Measurements from ENCODE around the gene CFAP91. TPM values are rescaled to one million over a fixed set of nuclear protein-coding genes. Genes with fewer than 3 reads are reported as not detected.

The CFAP91 gene
- total RNA-seq, 1 donor from 2014 or later, result not detected

GRCh38 chr3:119745942-119746341 lies 43.1 kb downstream of the CFAP91 start:
- DNase-seq (ENCODE audit: extremely low spot score, unreplicated experiment), result no peak
- no peak for TF ChIP-seq CTCF (IDR thresholded peaks at IDR 0.05)
- no peak overlapping the region for H3K4me3 Mint-ChIP-seq (ENCODE audit: unreplicated experiment)

GRCh38 chr3:119746423-119746822 lies 43.6 kb downstream of the CFAP91 start:
- H3K36me3 Mint-ChIP-seq (ENCODE audit: unreplicated experiment), result no peaks in the 10 kb centered on the region
- no peaks in the 10 kb centered on the region for H3K27me3 Mint-ChIP-seq (ENCODE audit: unreplicated experiment)
- DNase-seq (ENCODE audit: extremely low spot score, unreplicated experiment), result no peak
- H3K9me3 Mint-ChIP-seq (ENCODE audit: unreplicated experiment), result peaks cover 5% of the 10 kb centered on the region
- no peak for TF ChIP-seq CTCF (IDR thresholded peaks at IDR 0.05)
- H3K27ac Mint-ChIP-seq (ENCODE audit: unreplicated experiment), result no peak overlapping the region
- no peak overlapping the region for H3K4me3 Mint-ChIP-seq (ENCODE audit: unreplicated experiment)
- peaks cover 3% of the 10 kb centered on the region for H3K4me1 Mint-ChIP-seq (ENCODE audit: unreplicated experiment)

More at GRCh38 chr3:119745942-119746341, 43.1 kb downstream of the CFAP91 start:
- no peaks in the 10 kb centered on the region for H3K36me3 Mint-ChIP-seq (ENCODE audit: unreplicated experiment)
- no peak overlapping the region for H3K27ac Mint-ChIP-seq (ENCODE audit: unreplicated experiment)
- H3K9me3 Mint-ChIP-seq (ENCODE audit: unreplicated experiment), result peaks cover 5% of the 10 kb centered on the region
- H3K27me3 Mint-ChIP-seq (ENCODE audit: unreplicated experiment), result no peaks in the 10 kb centered on the region
- no peaks in the 10 kb centered on the region for H3K4me1 Mint-ChIP-seq (ENCODE audit: unreplicated experiment)

GRCh38 chr3:119747357-119747756 lies 44.5 kb downstream of the CFAP91 start:
- no peaks in the 10 kb centered on the region for H3K36me3 Mint-ChIP-seq (ENCODE audit: unreplicated experiment)
- no peaks in the 10 kb centered on the region for H3K27me3 Mint-ChIP-seq (ENCODE audit: unreplicated experiment)
- H3K9me3 Mint-ChIP-seq (ENCODE audit: unreplicated experiment), result peaks cover 5% of the 10 kb centered on the region
- no peak for DNase-seq (ENCODE audit: extremely low spot score, unreplicated experiment)
- no peak for TF ChIP-seq CTCF (IDR thresholded peaks at IDR 0.05)
- H3K4me3 Mint-ChIP-seq (ENCODE audit: unreplicated experiment), result no peak overlapping the region
- peaks cover 7% of the 10 kb centered on the region for H3K4me1 Mint-ChIP-seq (ENCODE audit: unreplicated experiment)
- H3K27ac Mint-ChIP-seq (ENCODE audit: unreplicated experiment), result no peak overlapping the region

- Mint-ChIP-seq H3K36me3 (ENCODE audit: unreplicated experiment) (no peaks in the 10 kb centered on the region), H3K27ac (ENCODE audit: unreplicated experiment) (no peak overlapping the region), H3K4me1 (ENCODE audit: unreplicated experiment) (peaks cover 7% of the 10 kb centered on the region), H3K4me3 (ENCODE audit: unreplicated experiment) (no peak overlapping the region), H3K27me3 (ENCODE audit: unreplicated experiment) (no peaks in the 10 kb centered on the region), H3K9me3 (ENCODE audit: unreplicated experiment) (peaks cover 14% of the 10 kb centered on the region)
- no peak for TF ChIP-seq CTCF (IDR thresholded peaks at IDR 0.05)
- no peak for DNase-seq (ENCODE audit: extremely low spot score, unreplicated experiment)
Observed at GRCh38 chr3:119748991-119749390, 46.2 kb downstream of the CFAP91 start.

GRCh38 chr3:119751423-119751822 lies 48.6 kb downstream of the CFAP91 start:
- H3K36me3 Mint-ChIP-seq (ENCODE audit: unreplicated experiment), result peaks cover 2% of the 10 kb centered on the region
- no peak for DNase-seq (ENCODE audit: extremely low spot score, unreplicated experiment)
- no peak for TF ChIP-seq CTCF (IDR thresholded peaks at IDR 0.05)
- H3K4me1 Mint-ChIP-seq (ENCODE audit: unreplicated experiment), result peaks cover 7% of the 10 kb centered on the region
- peak overlapping the region; percentile 16 for H3K27ac Mint-ChIP-seq (ENCODE audit: unreplicated experiment)
- no peaks in the 10 kb centered on the region for H3K27me3 Mint-ChIP-seq (ENCODE audit: unreplicated experiment)
- H3K4me3 Mint-ChIP-seq (ENCODE audit: unreplicated experiment), result no peak overlapping the region
- peaks cover 32% of the 10 kb centered on the region for H3K9me3 Mint-ChIP-seq (ENCODE audit: unreplicated experiment)

Other genes starting within 250 kb of the CFAP91 start
- gene TMEM39A, start 239.4 kb upstream of the CFAP91 start, total RNA-seq, result 51.5 and 58.0 TPM in 2 replicates
- 20.0 and 22.1 TPM in 2 replicates for gene POGLUT1, start 234.1 kb upstream of the CFAP91 start, total RNA-seq
- gene TIMMDC1, start 204.5 kb upstream of the CFAP91 start, total RNA-seq, result 98.8 and 103 TPM in 2 replicates
- gene CD80, start 143.4 kb upstream of the CFAP91 start, total RNA-seq, result not detected in 2 replicates
- gene ADPRH, start 123.5 kb upstream of the CFAP91 start, total RNA-seq, result 1.9 and 2.2 TPM in 2 replicates
- gene PLA1A, start 105.1 kb upstream of the CFAP91 start, total RNA-seq, result 0.86 and 1.4 TPM in 2 replicates
- gene POPDC2, start 42.4 kb upstream of the CFAP91 start, total RNA-seq, result 2.1 and 2.4 TPM in 2 replicates
- gene COX17, start 25.6 kb upstream of the CFAP91 start, total RNA-seq, result 16.1 and 18.2 TPM in 2 replicates
- not detected in 2 replicates for gene NR1I2, start 79.1 kb downstream of the CFAP91 start, total RNA-seq